ENCODE measurements around the gene HECW1.

HECW1 gene

DNA sequence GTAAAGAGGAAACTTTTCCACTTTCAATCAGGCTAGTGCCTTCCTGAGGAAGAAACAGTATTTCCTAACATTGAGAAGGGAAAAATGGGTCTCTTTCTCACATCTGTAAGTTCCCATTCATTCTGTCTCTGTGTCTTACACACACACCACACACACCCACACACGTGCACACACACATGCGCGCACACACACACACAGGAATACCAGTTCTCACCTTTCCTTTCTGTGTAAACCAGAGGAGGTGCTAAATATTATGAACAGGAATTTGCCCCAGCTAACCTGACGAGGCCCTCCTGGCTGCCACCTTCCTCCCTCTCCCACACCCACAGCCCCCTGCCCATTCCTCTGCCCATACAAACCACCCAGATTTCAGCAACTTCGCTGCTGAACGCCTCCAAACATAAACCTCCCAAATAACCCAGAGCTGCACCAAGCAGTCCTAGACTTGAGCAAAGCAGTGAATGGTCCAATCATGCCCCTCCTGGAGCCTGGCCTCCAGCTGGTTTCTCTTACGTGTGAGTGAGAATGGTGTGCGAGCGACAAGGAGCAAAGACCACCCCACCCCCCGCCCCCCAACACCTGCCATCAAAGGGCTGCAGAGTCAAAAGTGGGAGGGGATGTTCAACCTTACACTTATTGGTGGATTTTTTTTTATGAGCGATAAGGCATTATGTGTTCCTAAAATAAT lies 190.5 kb downstream of the HECW1 start:
- ChIA-PET CTCF (no interaction called here), POLR2A (no interaction called here)

DNA sequence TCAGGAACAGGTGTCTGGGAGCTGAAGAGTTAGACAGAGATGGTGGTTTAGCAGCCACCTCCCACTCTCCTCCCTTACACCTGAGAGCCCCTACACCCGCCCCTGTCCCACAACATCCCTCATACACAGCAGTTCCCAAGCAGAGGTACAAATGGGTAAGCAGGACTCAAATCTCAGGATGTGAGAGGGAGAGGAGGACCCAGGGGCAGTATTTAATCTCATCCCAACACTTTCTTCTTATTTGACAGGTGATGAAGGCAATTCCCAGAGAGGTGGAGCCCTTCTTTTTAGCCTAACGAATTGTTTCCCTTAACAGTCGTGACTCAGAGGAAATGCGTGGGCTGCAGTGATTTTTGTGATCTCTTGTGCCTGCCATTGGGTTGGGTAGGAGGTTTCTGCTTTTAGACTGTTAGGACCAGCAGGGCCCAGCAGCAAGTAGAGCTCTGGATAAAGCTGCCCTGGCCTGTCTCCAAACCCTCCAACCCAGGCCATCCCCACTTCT lies 191.3 kb downstream of the HECW1 start:
- ChIA-PET POLR2A (no interaction called here), CTCF (no interaction called here)
- DNase-seq (ENCODE audit: extremely low spot score) = no peak
- TF ChIP-seq ARNT (IDR thresholded peaks at IDR 0.05) (no peak), L3MBTL2 (conservative IDR thresholded peaks at IDR 0.05) (no peak), FOXM1 (IDR thresholded peaks at IDR 0.05; ENCODE audit: borderline replicate concordance) (no peak), HDGF (IDR thresholded peaks at IDR 0.05; ENCODE audit: borderline replicate concordance) (no peak), FOXK2 (IDR thresholded peaks at IDR 0.05) (no peak)
- TF ChIP-seq, protein P1, sequence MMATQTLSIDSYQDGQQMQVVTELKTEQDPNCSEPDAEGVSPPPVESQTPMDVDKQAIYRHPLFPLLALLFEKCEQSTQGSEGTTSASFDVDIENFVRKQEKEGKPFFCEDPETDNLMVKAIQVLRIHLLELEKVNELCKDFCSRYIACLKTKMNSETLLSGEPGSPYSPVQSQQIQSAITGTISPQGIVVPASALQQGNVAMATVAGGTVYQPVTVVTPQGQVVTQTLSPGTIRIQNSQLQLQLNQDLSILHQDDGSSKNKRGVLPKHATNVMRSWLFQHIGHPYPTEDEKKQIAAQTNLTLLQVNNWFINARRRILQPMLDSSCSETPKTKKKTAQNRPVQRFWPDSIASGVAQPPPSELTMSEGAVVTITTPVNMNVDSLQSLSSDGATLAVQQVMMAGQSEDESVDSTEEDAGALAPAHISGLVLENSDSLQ (IDR thresholded peaks at IDR 0.05) = no peak

More for the DNA sequence above, 190.5 kb downstream of the HECW1 start:
- DNase-seq (ENCODE audit: extremely low spot score) = no peak
- no peak for TF ChIP-seq ELF4 (IDR thresholded peaks at IDR 0.05)
- TF ChIP-seq NFRKB (IDR thresholded peaks at IDR 0.05) = no peak
- no peak for TF ChIP-seq HDGF (IDR thresholded peaks at IDR 0.05; ENCODE audit: borderline replicate concordance)

DNA sequence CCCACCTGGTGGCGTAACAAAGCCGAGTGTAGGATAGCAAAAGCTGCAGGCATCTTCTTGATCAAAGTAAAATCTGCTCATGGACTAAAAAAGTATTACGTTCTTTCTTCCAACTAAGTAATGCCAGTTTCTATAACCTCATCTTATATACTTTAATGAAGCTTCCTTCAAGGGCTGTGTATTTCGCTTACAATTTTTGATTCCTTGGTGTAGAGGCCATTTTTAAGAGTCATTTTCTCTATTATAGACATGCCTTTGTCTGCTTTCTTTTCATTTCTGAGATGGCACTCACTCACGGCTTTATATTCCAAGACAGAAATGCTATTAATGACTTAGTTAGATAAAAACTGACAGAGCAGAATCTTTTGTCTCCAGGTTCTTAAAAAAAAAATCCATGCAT lies 194.0 kb downstream of the HECW1 start:
- TF ChIP-seq SP1 (IDR thresholded peaks at IDR 0.05) = no peak
- no peak for TF ChIP-seq SUZ12 (IDR thresholded peaks at IDR 0.05)
- no peak for TF ChIP-seq TARDBP (IDR thresholded peaks at IDR 0.05)
- no peak for TF ChIP-seq HDGF (IDR thresholded peaks at IDR 0.05; ENCODE audit: borderline replicate concordance)
- TF ChIP-seq FOXA1 (IDR thresholded peaks at IDR 0.05) = no peak
- no peak for TF ChIP-seq FOXM1 (IDR thresholded peaks at IDR 0.05; ENCODE audit: borderline replicate concordance)
- TF ChIP-seq CTBP1 (IDR thresholded peaks at IDR 0.05; ENCODE audit: borderline replicate concordance) = no peak
- no peak for TF ChIP-seq ZNF384 (IDR thresholded peaks at IDR 0.05)
- no peak for TF ChIP-seq ELF4 (IDR thresholded peaks at IDR 0.05)
- CTCF ChIA-PET = no interaction called here
- POLR2A ChIA-PET = no interaction called here
- no peak for DNase-seq (ENCODE audit: extremely low spot score)

DNA sequence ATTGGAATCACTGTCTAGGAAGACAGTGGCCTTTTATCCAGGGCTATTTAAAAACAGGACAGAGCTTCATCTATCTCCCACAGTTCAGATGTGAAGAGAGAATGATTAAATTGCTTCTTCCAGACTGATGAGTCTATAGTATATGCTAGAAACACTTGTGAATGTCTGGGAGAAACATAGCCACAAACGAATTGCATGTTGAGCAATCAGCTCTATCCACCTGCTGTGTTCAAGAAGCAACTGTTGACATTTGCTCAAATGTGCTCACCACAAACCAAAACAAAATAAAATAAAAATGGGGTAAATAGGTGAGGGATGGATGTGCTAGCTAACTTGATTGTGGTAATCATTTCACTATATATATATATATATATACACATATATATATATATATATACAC lies 195.1 kb downstream of the HECW1 start:
- CTCF ChIA-PET = no interaction called here
- TF ChIP-seq CTBP1 (IDR thresholded peaks at IDR 0.05; ENCODE audit: borderline replicate concordance) (no peak), L3MBTL2 (conservative IDR thresholded peaks at IDR 0.05) (no peak), SP1 (IDR thresholded peaks at IDR 0.05) (no peak), NFRKB (IDR thresholded peaks at IDR 0.05) (no peak), TARDBP (IDR thresholded peaks at IDR 0.05) (no peak), SUZ12 (IDR thresholded peaks at IDR 0.05) (no peak), BHLHE40 (IDR thresholded peaks at IDR 0.05; ENCODE audit: borderline replicate concordance) (no peak), FOXA1 (IDR thresholded peaks at IDR 0.05) (no peak), ARNT (IDR thresholded peaks at IDR 0.05) (no peak), FOXK2 (IDR thresholded peaks at IDR 0.05) (no peak), LEF1 (IDR thresholded peaks at IDR 0.05; ENCODE audit: borderline replicate concordance) (no peak), HDGF (IDR thresholded peaks at IDR 0.05; ENCODE audit: borderline replicate concordance) (no peak), ZNF384 (IDR thresholded peaks at IDR 0.05) (no peak), ELF4 (IDR thresholded peaks at IDR 0.05) (no peak), FOXM1 (IDR thresholded peaks at IDR 0.05; ENCODE audit: borderline replicate concordance) (no peak)
- TF ChIP-seq, protein P1 (IDR thresholded peaks at IDR 0.05) = no peak
- DNase-seq (ENCODE audit: extremely low spot score) = no peak
- POLR2A ChIA-PET = no interaction called here

DNA sequence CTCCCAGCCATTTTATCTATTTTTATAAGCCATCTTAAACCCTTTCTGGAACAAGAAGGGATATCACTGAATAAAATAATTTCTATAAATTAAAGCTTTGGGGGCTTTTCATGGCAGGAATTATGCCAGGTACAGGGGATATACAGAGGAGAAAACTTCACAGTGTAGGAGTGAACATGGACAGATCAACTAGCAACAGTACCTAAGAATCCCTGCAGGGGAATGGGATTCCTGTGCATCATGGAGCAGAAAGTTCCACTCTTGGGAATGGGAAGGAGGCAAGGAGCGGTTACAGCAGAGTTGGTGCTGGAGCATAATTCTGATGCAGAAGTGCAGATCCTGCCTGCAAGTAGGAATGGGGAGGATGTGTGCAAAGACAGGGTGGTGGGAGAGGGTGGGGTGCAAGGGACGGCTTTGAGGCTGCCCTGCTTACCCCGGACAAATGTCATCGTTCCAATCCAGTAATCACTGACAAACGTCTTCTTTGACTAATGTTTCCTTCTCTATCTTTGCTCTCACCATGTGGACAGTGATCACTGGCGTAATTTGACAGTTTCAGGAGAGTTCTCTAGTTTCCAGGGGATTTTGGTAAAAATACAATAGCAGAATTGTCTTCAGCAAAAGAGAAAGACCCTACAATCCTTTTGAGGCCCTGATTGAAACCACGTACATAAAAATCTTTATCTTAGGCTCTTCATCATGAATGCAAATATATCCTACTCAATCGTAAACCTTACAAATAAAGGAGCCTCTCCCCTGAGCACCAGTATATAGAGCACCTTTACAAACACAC lies 196.7 kb downstream of the HECW1 start:
- ChIA-PET POLR2A (no interaction called here), CTCF (no interaction called here)
- no peak for TF ChIP-seq FOXM1 (IDR thresholded peaks at IDR 0.05; ENCODE audit: borderline replicate concordance)
- TF ChIP-seq CTBP1 (IDR thresholded peaks at IDR 0.05; ENCODE audit: borderline replicate concordance) = no peak
- TF ChIP-seq LEF1 (IDR thresholded peaks at IDR 0.05; ENCODE audit: borderline replicate concordance) = no peak
- no peak for TF ChIP-seq SP1 (IDR thresholded peaks at IDR 0.05)
- TF ChIP-seq, protein P1 (IDR thresholded peaks at IDR 0.05) = no peak
- no peak for TF ChIP-seq NFRKB (IDR thresholded peaks at IDR 0.05)
- no peak for TF ChIP-seq HDGF (IDR thresholded peaks at IDR 0.05; ENCODE audit: borderline replicate concordance)
- TF ChIP-seq ZNF384 (IDR thresholded peaks at IDR 0.05) = no peak
- no peak for TF ChIP-seq L3MBTL2 (conservative IDR thresholded peaks at IDR 0.05)
- TF ChIP-seq ARNT (IDR thresholded peaks at IDR 0.05) = no peak
- no peak for TF ChIP-seq BHLHE40 (IDR thresholded peaks at IDR 0.05; ENCODE audit: borderline replicate concordance)
- TF ChIP-seq FOXA1 (IDR thresholded peaks at IDR 0.05) = no peak
- TF ChIP-seq ELF4 (IDR thresholded peaks at IDR 0.05) = no peak
- TF ChIP-seq SUZ12 (IDR thresholded peaks at IDR 0.05) = no peak
- TF ChIP-seq TARDBP (IDR thresholded peaks at IDR 0.05) = no peak
- no peak for TF ChIP-seq FOXK2 (IDR thresholded peaks at IDR 0.05)
- no peak for DNase-seq (ENCODE audit: extremely low spot score)

DNA sequence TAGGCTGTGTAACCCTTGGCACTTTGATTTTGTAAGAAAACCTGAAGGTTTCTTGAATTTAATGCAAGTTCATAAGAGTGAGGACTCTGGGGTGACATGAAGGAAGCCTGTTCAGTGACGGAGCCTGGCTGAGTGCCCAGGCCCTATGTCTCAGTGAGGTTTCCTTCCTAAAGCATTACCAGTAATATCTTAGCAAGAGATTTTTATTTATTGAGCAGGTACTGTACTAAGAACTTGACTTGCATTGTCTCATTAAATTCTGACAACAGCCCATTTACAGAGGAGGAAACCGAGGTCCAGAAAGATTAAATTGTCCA lies 197.2 kb downstream of the HECW1 start:
- TF ChIP-seq FOXM1 (IDR thresholded peaks at IDR 0.05; ENCODE audit: borderline replicate concordance) (no peak), LEF1 (IDR thresholded peaks at IDR 0.05; ENCODE audit: borderline replicate concordance) (no peak), TARDBP (IDR thresholded peaks at IDR 0.05) (no peak)
- no peak for DNase-seq (ENCODE audit: extremely low spot score)
- CTCF ChIA-PET = no interaction called here
- POLR2A ChIA-PET = no interaction called here

All from HEK293T (cell line).